IPS DF 6.9 (cell line): ENCODE results near the gene TMEM151B.
"Not testable (repeated sequence)": the region's sequence is repeated elsewhere in the genome, so short reads cannot be mapped to it uniquely, and the experiment has no call there.

Experiments used
- DNase-seq: peaks from one replicate; pipeline ENCODE4 v3.0.0-alpha.2; 2013; ENCODE audit warnings: low read depth, low spot score
- H3K27ac ChIP-seq: one replicate; pipeline ENCODE4 v1.5.1; 2013; ENCODE audit warnings: low read length, control low read depth
- H3K27me3 ChIP-seq: 2 replicates; pipeline ENCODE4 v1.6.1; 2013; ENCODE audit warnings: mild to moderate bottlenecking, low read length; ENCODE audit not compliant: control insufficient read depth, insufficient read depth
- H3K36me3 ChIP-seq: 2 replicates; pipeline ENCODE4 v1.6.1; 2013; ENCODE audit warnings: low read length; ENCODE audit not compliant: control insufficient read depth, insufficient read depth
- H3K4me1 ChIP-seq: 2 replicates; pipeline ENCODE4 v1.6.1; 2013; ENCODE audit warnings: low read length; ENCODE audit not compliant: control insufficient read depth, insufficient read depth
- H3K4me3 ChIP-seq: 2 replicates; pipeline ENCODE4 v1.5.1; 2013; ENCODE audit warnings: mild to moderate bottlenecking, low read length
- H3K9me3 ChIP-seq: 2 replicates; pipeline ENCODE4 v1.6.1; 2013; ENCODE audit warnings: low read length, inconsistent platforms; ENCODE audit not compliant: control insufficient read depth, insufficient read depth
- WGBS: extraction: QIAGEN DNeasy Blood & Tissue Kit; methylation state at CpG from one replicate; pipeline ENCODE4 v1.1.7; 2013; ENCODE audit warnings: mixed read lengths, missing lambda C conversion rate; ENCODE audit not compliant: insufficient read length, insufficient coverage; 5-methylcytosine and 5-hydroxymethylcytosine counted together

Gene TMEM151B

GRCh38 chr6:44338228-44339122, 68.2 kb downstream of the TMEM151B start:
- Histone ChIP-seq H3K4me1 (0 out of 2 replicates have a peak, but pooled peaks cover 2% of the 10 kb centered on the region), H3K36me3 (no peaks in the 10 kb centered on the region), H3K27ac (no peak overlapping the region), H3K4me3 (no peak overlapping the region), H3K9me3 (no peaks in the 10 kb centered on the region), H3K27me3 (no peaks in the 10 kb centered on the region; the same call in 1 of the 2 replicates)
- peak; percentile 60 for DNase-seq
- no CpG with 5 or more reads among the region's 11 CpGs for WGBS

GRCh38 chr6:44339301-44339700, 69.1 kb downstream of the TMEM151B start:
- Histone ChIP-seq H3K27ac (no peak overlapping the region), H3K4me3 (no peak overlapping the region), H3K36me3 (no peaks in the 10 kb centered on the region), H3K4me1 (0 out of 2 replicates have a peak, but pooled peaks cover 2% of the 10 kb centered on the region), H3K27me3 (no peaks in the 10 kb centered on the region; the same call in 1 of the 2 replicates), H3K9me3 (no peaks in the 10 kb centered on the region)
- WGBS, result no CpG with 5 or more reads among the region's 5 CpGs
- no peak for DNase-seq

GRCh38 chr6:44339763-44340625, 69.7 kb downstream of the TMEM151B start:
- WGBS, result no CpG with 5 or more reads among the region's 7 CpGs
- DNase-seq, result no peak
- H3K27me3 ChIP-seq, result no peaks in the 10 kb centered on the region; the same call in 1 of the 2 replicates
- no peaks in the 10 kb centered on the region for H3K36me3 ChIP-seq
- no peak overlapping the region for H3K4me3 ChIP-seq
- H3K9me3 ChIP-seq, result no peaks in the 10 kb centered on the region
- no peak overlapping the region for H3K27ac ChIP-seq
- 0 out of 2 replicates have a peak, but pooled peaks cover 2% of the 10 kb centered on the region for H3K4me1 ChIP-seq

- DNase-seq, result no peak
- no peaks in the 10 kb centered on the region; the same call in 1 of the 2 replicates for H3K27me3 ChIP-seq
- WGBS, result no CpG with 5 or more reads among the region's 8 CpGs
Observed at GRCh38 chr6:44341095-44341890, 71.0 kb downstream of the TMEM151B start.

DNA sequence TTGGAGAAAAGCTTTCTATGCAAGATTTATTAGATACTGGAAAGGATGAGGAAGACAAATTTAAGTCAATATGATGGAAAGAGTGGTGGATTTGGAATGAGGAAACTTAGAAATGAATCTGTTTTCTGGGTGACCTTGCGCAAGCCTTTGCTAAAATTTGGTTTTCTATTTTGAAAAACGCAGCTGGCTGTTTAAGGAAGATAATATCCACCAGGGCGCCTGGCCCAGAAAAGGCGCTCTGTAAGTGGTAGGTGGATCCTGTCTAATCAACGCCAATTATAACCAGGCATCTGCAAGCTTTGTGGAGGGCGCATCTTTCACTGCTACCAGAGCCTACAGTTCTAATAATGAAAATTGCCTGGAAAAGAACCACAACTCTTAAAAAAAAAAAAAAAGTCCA, 71.8 kb downstream of the TMEM151B start:
- no CpG with 5 or more reads among the region's 6 CpGs for WGBS
- H3K27ac ChIP-seq, result no peak overlapping the region
- H3K4me3 ChIP-seq, result no peak overlapping the region
- H3K4me1 ChIP-seq, result 0 out of 2 replicates have a peak, but pooled peaks cover 2% of the 10 kb centered on the region
- H3K27me3 ChIP-seq, result no peaks in the 10 kb centered on the region; the same call in 1 of the 2 replicates
- H3K9me3 ChIP-seq, result no peaks in the 10 kb centered on the region
- DNase-seq, result no peak
- H3K36me3 ChIP-seq, result no peaks in the 10 kb centered on the region

More at GRCh38 chr6:44341095-44341890, 71.0 kb downstream of the TMEM151B start:
- Histone ChIP-seq H3K27ac (no peak overlapping the region), H3K4me3 (no peak overlapping the region), H3K36me3 (no peaks in the 10 kb centered on the region), H3K9me3 (no peaks in the 10 kb centered on the region), H3K4me1 (0 out of 2 replicates have a peak, but pooled peaks cover 2% of the 10 kb centered on the region)

- no peaks in the 10 kb centered on the region for H3K36me3 ChIP-seq
- no peak within 1 kb of the TSS; the same call in 1 of the 2 replicates for H3K4me3 ChIP-seq
- H3K27me3 ChIP-seq, result no peaks in the 10 kb centered on the region; the same call in 1 of the 2 replicates
- no peaks in the 10 kb centered on the region for H3K9me3 ChIP-seq
- H3K27ac ChIP-seq, result no peak within 1 kb of the TSS
- no peak for DNase-seq
- 0 out of 2 replicates have a peak, but pooled peaks cover 2% of the 10 kb centered on the region for H3K4me1 ChIP-seq
- no CpG with 5 or more reads among the region's 31 CpGs for WGBS
Observed at GRCh38 chr6:44342489-44342888, 72.2 kb downstream of the TMEM151B start, which contains the start of gene SPATS1. SPATS1 (plus strand) TSS chr6:44342650; CDS start chr6:44343096, 446 bp downstream.

GRCh38 chr6:44346818-44347217, 76.6 kb downstream of the TMEM151B start:
- not testable (repeated sequence) for H3K27ac ChIP-seq, H3K9me3 ChIP-seq, H3K36me3 ChIP-seq, H3K27me3 ChIP-seq, H3K4me1 ChIP-seq, H3K4me3 ChIP-seq, DNase-seq
- no CpG with 5 or more reads among the region's 4 CpGs for WGBS

GRCh38 chr6:44349904-44350649, 79.8 kb downstream of the TMEM151B start:
- DNase-seq, result no peak
- H3K4me3 ChIP-seq, result no peak overlapping the region
- 100% methylated on average over 1 of the region's 6 CpGs for WGBS
- H3K27ac ChIP-seq, result no peak overlapping the region
- no peaks in the 10 kb centered on the region for H3K36me3 ChIP-seq
- H3K9me3 ChIP-seq, result no peaks in the 10 kb centered on the region
- peaks cover 4% of the 10 kb centered on the region; the same call in 1 of the 2 replicates for H3K4me1 ChIP-seq
- no peaks in the 10 kb centered on the region for H3K27me3 ChIP-seq

GRCh38 chr6:44350650-44350994, 80.4 kb downstream of the TMEM151B start:
- H3K4me1 ChIP-seq, H3K4me3 ChIP-seq: not testable (repeated sequence)
- WGBS, result no CpG with 5 or more reads among the region's 4 CpGs

More at GRCh38 chr6:44350650-44350994, 80.4 kb downstream of the TMEM151B start:
- not testable (repeated sequence) for H3K27ac ChIP-seq, H3K36me3 ChIP-seq, H3K9me3 ChIP-seq, H3K27me3 ChIP-seq, DNase-seq
